Peyer's patch (tissue), 4 donors: Measurements from ENCODE around the gene WDR89. TPM values are rescaled to one million over a fixed set of nuclear protein-coding genes. Genes with fewer than 3 reads are reported as not detected.
A peak's percentile ranks its signal among the peaks of the same experiment; 100 is the strongest.

ENCODE experiments used
- DNase-seq, 3 donors: peaks; one replicate each; pipeline ENCODE4 v3.0.0-alpha.2; 2017 to 2019
- H3K27ac ChIP-seq, 4 donors: fragments of 200-600 bp; sonication (generic); one replicate each; pipeline ENCODE4 v1.5.1; 2016 to 2019
- H3K27me3 ChIP-seq, 2 donors: fragments of 200-600 bp; sonication (generic); one replicate each; pipeline ENCODE4 v1.5.1; 2019
- H3K36me3 ChIP-seq, 3 donors: fragments of 200-600 bp; sonication (generic); one replicate each; pipeline ENCODE4 v1.5.1; 2016 to 2019
- H3K4me1 ChIP-seq, 4 donors: fragments of 200-600 bp; sonication (generic); one replicate each; pipeline ENCODE4 v1.5.1; 2016 to 2019
- H3K4me3 ChIP-seq, 4 donors: fragments of 200-600 bp; sonication (generic); 1 replicate in 3 of 4; 2 replicates in 1 of 4; pipeline ENCODE4 v1.5.1; 2016 to 2019; ENCODE audit warnings: mild to moderate bottlenecking in 1 of 4
- H3K9me3 ChIP-seq, 4 donors: fragments of 200-600 bp; sonication (generic); one replicate each; pipeline ENCODE4 v1.5.1; 2016 to 2019; ENCODE audit warnings: mild to moderate bottlenecking in 1 of 4
- POLR2A ChIP-seq, 2 donors: fragments of 450-650 bp; IDR thresholded peaks; one replicate each; pipeline ENCODE4 v1.5.1; 2017; ENCODE audit warnings: antibody characterized with exemption in 2 of 2, mild to moderate bottlenecking in 2 of 2, moderate library complexity in 2 of 2
- total RNA-seq, 4 donors: library from RNA; depleted of rRNA; stranded (reverse); fragments of >200 nt; gene quantifications; one replicate each; pipeline ENCODE4 v1.1.0, GENCODE V29; 2016
- TF ChIP-seq, protein P1 (sequence below), 6 experiments: fragments of 450-650 bp in 4 of 6; fragments of 200-600 bp in 2 of 6; sonication (generic) in 1 of 6; IDR thresholded peaks; one replicate each; pipeline ENCODE4 v1.5.1; 2017 to 2019; ENCODE audit warnings: antibody characterized with exemption in 6 of 6, mild to moderate bottlenecking in 3 of 6, moderate library complexity in 1 of 6

Gene WDR89
- total RNA-seq, 4 donors from 2014 or later = 3.2 to 7.4 (median 5.6) TPM

DNA sequence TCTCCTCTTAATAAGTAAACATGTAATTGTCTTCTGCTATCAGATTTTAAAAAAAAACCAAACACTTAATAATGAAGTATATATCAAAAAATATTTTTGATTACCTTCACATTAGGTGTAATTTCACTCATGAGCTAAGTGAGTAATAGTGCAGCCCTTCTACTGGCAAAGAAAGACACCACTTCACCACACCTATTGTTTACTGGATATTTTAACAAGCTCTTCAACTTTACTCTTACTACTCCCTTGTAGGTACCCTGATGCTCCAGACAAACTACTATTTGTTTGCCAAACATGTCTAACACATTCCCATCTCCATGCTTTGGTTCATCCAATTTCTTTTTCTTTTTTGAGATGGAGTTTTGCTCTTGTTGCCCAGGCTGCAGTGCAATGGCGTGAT is 36.9 kb upstream of the WDR89 start:
- H3K27ac ChIP-seq = peak overlapping the region in 1 of 4 donors; percentile 40
- DNase-seq = no peak
- H3K9me3 ChIP-seq = no peaks in the 10 kb centered on the region
- H3K4me3 ChIP-seq = no peak overlapping the region
- no peaks in the 10 kb centered on the region for H3K4me1 ChIP-seq
- H3K36me3 ChIP-seq = no peaks in the 10 kb centered on the region
- no peaks in the 10 kb centered on the region for H3K27me3 ChIP-seq
- TF ChIP-seq, protein P1, sequence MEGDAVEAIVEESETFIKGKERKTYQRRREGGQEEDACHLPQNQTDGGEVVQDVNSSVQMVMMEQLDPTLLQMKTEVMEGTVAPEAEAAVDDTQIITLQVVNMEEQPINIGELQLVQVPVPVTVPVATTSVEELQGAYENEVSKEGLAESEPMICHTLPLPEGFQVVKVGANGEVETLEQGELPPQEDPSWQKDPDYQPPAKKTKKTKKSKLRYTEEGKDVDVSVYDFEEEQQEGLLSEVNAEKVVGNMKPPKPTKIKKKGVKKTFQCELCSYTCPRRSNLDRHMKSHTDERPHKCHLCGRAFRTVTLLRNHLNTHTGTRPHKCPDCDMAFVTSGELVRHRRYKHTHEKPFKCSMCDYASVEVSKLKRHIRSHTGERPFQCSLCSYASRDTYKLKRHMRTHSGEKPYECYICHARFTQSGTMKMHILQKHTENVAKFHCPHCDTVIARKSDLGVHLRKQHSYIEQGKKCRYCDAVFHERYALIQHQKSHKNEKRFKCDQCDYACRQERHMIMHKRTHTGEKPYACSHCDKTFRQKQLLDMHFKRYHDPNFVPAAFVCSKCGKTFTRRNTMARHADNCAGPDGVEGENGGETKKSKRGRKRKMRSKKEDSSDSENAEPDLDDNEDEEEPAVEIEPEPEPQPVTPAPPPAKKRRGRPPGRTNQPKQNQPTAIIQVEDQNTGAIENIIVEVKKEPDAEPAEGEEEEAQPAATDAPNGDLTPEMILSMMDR (IDR thresholded peaks at IDR 0.05) = no peak
- TF ChIP-seq POLR2A (IDR thresholded peaks at IDR 0.05) = no peak

DNA sequence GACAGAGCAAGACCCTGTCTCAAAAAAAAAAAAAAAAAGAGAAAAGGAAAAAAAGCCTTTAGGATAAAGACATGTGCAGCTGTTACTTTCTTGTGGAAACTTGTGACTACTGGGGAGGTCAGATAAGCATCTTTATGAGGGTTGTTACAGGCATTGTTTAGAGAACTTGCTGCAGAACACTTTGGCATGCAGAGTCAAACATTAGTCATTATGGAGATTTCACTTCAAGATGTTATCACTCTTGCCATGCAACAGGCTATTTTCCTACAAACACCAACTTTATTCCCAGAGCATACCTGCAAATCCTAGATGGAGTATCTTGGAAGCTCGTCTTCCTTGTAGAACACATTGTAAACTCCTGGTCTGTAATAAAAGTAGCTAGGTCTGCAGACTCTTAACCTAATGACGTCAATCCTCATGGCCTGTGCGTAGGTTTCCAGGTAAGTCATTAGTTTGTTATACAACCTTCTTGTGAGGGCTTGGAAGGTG is 36.3 kb upstream of the WDR89 start:
- Histone ChIP-seq H3K4me3 (no peak overlapping the region), H3K9me3 (no peaks in the 10 kb centered on the region), H3K36me3 (no peaks in the 10 kb centered on the region), H3K4me1 (no peaks in the 10 kb centered on the region), H3K27ac (peak overlapping the region in 2 of 4 donors; percentile 40), H3K27me3 (no peaks in the 10 kb centered on the region)
- TF ChIP-seq POLR2A (IDR thresholded peaks at IDR 0.05) = no peak
- TF ChIP-seq, protein P1 (IDR thresholded peaks at IDR 0.05) = no peak
- DNase-seq = peak in 1 of 3 donors; percentile 21

DNA sequence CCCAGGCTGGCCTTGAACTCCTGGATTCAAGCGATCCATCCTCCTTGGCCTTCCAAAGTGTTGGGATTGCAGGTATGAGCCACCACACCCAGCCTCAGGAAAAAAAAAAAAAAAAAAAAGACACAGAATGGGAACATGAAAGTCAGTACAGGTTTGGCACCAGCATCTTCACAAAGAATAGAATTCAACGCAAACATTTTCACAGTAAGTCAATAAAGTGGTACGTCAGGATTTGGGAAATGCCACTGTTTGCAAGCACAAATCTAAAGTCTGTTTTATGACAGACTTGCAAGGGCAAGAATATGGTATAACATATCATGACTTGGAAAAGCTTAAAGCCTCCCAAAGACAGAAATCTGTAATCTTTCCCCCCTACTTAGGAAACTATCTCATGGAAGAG is 34.9 kb upstream of the WDR89 start:
- DNase-seq = no peak
- no peaks in the 10 kb centered on the region for H3K4me1 ChIP-seq
- H3K9me3 ChIP-seq = no peaks in the 10 kb centered on the region
- H3K36me3 ChIP-seq = no peaks in the 10 kb centered on the region
- no peak for TF ChIP-seq POLR2A (IDR thresholded peaks at IDR 0.05)
- TF ChIP-seq, protein P1 (IDR thresholded peaks at IDR 0.05) = no peak
- H3K27me3 ChIP-seq = no peaks in the 10 kb centered on the region
- H3K27ac ChIP-seq = no peak overlapping the region
- no peak overlapping the region for H3K4me3 ChIP-seq

DNA sequence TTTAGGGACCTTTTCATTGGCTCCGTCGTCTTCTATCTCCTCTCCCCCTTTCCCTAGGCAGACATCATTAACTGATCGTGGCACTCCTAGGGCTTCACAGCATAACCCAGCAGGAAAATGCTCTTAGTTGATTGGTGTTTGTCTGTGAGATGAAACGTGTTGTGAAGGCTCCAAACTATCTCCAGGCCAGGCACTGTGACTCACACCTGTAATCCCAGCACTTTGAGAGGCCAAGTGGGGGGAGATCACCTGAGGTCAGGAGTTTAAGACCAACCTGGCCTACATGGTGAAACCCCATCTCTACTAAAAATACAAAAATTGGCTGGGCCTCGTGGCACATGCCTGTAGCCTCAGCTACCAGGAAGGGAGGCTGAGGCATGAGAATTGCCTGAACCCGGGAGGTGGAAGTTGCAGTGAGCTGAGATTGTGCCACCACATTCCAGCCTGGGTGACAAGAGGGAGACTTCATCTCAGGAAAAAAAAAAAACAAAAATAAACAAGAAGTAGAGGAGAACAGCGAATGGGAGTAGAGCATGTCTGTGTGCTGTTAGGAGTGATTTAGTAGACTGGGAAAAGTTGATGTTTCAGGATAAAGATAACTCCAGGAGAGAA is 32.3 kb upstream of the WDR89 start:
- Histone ChIP-seq H3K27me3 (no peaks in the 10 kb centered on the region), H3K36me3 (no peaks in the 10 kb centered on the region), H3K9me3 (no peaks in the 10 kb centered on the region), H3K27ac (no peak overlapping the region), H3K4me3 (no peak overlapping the region), H3K4me1 (no peaks in the 10 kb centered on the region)
- DNase-seq = no peak
- TF ChIP-seq POLR2A (IDR thresholded peaks at IDR 0.05) = no peak
- TF ChIP-seq, protein P1 (IDR thresholded peaks at IDR 0.05) = no peak

DNA sequence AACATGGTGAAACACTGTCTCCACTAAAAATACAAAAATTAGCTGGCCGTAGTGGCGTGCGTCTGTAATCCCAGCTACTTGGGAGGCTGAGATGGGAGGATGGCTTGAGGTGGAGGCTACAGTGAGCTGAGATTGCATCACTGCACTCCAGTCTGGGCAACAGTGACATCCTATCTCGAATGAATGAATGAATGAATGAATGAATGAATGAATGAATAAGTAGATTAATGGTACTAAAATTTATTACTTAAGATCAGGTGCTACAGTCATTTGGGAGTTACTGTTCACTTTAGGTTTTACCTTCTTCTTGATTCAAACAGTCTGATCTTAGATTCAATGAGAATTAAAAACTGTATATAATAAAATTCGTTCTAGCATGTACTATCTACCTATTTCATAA is 31.6 kb upstream of the WDR89 start:
- no peak for DNase-seq
- no peaks in the 10 kb centered on the region for H3K27me3 ChIP-seq
- H3K36me3 ChIP-seq = no peaks in the 10 kb centered on the region
- H3K4me3 ChIP-seq = no peak overlapping the region
- H3K4me1 ChIP-seq = no peaks in the 10 kb centered on the region
- no peak overlapping the region for H3K27ac ChIP-seq
- no peaks in the 10 kb centered on the region for H3K9me3 ChIP-seq
- TF ChIP-seq POLR2A (IDR thresholded peaks at IDR 0.05) = no peak
- TF ChIP-seq, protein P1 (IDR thresholded peaks at IDR 0.05) = no peak
